SK-N-SH (cell line): ENCODE data around the gene PEAK1. TPM values are rescaled to one million over a fixed set of nuclear protein-coding genes. Genes with fewer than 3 reads are reported as not detected.

Source experiments
- CTCF ChIA-PET: fragments of 300-600, 350-600 bp; formaldehyde crosslinking; extraction: SDS; loops from one replicate; lab custom pipeline; 2021; lab: Yijun Ruan, JAX
- POLR2A ChIA-PET: fragments of 350-600 bp; sonication (Branson Sonifier 250); formaldehyde crosslinking; extraction: SDS; loops from one replicate; lab custom pipeline; 2020; ENCODE audit warnings: antibody characterized with exemption, inconsistent platforms; lab: Yijun Ruan, JAX
- DNase-seq: peaks from one replicate; pipeline ENCODE4 v3.0.0; 2012
- H2AFZ ChIP-seq: fragments of 200-600 bp; sonication (generic); 2 replicates; pipeline ENCODE4 v1.8.1; 2016; ENCODE audit warnings: antibody characterized with exemption, mild to moderate bottlenecking, low read depth
- H3F3A ChIP-seq: fragments of 200-600 bp; sonication (generic); replicated peaks from 2 replicates; pipeline ENCODE3; 2016; ENCODE audit warnings: antibody characterized with exemption, mild to moderate bottlenecking; ENCODE audit not compliant: insufficient read depth
- H3K27ac ChIP-seq, 2 experiments: fragments of 200-500 bp in 1 of 2; fragments of 200-600 bp in 1 of 2; sonication (Bioruptor generic) in 1 of 2; sonication (generic), shearing (Covaris generic) in 1 of 2; 2 replicates each; pipeline versions ENCODE4 v1.5.1 to v1.6.1; 2014 to 2016; ENCODE audit warnings: low read depth in 2 of 2, inconsistent platforms in 1 of 2, low read length in 1 of 2, mild to moderate bottlenecking in 1 of 2, mixed read lengths in 1 of 2
- H3K27me3 ChIP-seq: fragments of 200-600 bp; sonication (generic), shearing (Covaris generic); 2 replicates; pipeline ENCODE4 v1.6.1; 2016; ENCODE audit warnings: mixed run types; ENCODE audit not compliant: insufficient read depth
- H3K36me3 ChIP-seq, 2 experiments: fragments of 200-500 bp in 1 of 2; fragments of 200-600 bp in 1 of 2; sonication (Bioruptor generic) in 1 of 2; sonication (generic) in 1 of 2; replicated peaks in 1 of 2; 2 replicates each; pipeline versions ENCODE3 to v1.5.1; 2014 to 2016; ENCODE audit warnings: low read length in 1 of 2, mild to moderate bottlenecking in 1 of 2; ENCODE audit not compliant: insufficient read depth in 2 of 2, control insufficient read depth in 1 of 2
- H3K4me1 ChIP-seq, 2 experiments: fragments of 200-500 bp in 1 of 2; fragments of 200-600 bp in 1 of 2; sonication (Bioruptor generic) in 1 of 2; sonication (generic), shearing (Covaris generic) in 1 of 2; 2 replicates each; pipeline versions ENCODE4 v1.5.1 to v1.6.1; 2014 to 2016; ENCODE audit warnings: low read depth in 1 of 2, low read length in 1 of 2, mixed run types in 1 of 2; ENCODE audit not compliant: insufficient read depth in 2 of 2, control insufficient read depth in 1 of 2
- H3K4me2 ChIP-seq: fragments of 200-600 bp; sonication (generic), shearing (Covaris generic); 2 replicates; pipeline ENCODE4 v1.6.1; 2017; ENCODE audit warnings: mixed run types
- H3K4me3 ChIP-seq, 2 experiments: fragments of 200-500 bp in 1 of 2; fragments of 200-600 bp in 1 of 2; sonication (Bioruptor generic) in 1 of 2; sonication (generic), shearing (Covaris generic) in 1 of 2; 2 replicates each; pipeline versions ENCODE4 v1.5.1 to v1.8.1; 2014 to 2016; ENCODE audit warnings: low read depth in 2 of 2, inconsistent platforms in 1 of 2, low read length in 1 of 2, mild to moderate bottlenecking in 1 of 2, mixed read lengths in 1 of 2, moderate library complexity in 1 of 2
- H3K79me2 ChIP-seq: fragments of 200-600 bp; sonication (generic); 2 replicates; pipeline ENCODE4 v1.8.1; 2017; ENCODE audit warnings: mild to moderate bottlenecking; ENCODE audit not compliant: insufficient read depth
- H3K9ac ChIP-seq: fragments of 200-600 bp; sonication (generic); 2 replicates; pipeline ENCODE4 v1.6.1; 2017; ENCODE audit warnings: mixed run types
- H3K9me2 ChIP-seq: fragments of 200-600 bp; sonication (generic); 2 replicates; pipeline ENCODE4 v1.6.1; 2017; ENCODE audit warnings: mixed run types
- H3K9me3 ChIP-seq: fragments of 200-600 bp; sonication (generic); 2 replicates; pipeline ENCODE4 v1.6.1; 2017; ENCODE audit warnings: mixed run types, mild to moderate bottlenecking, moderate library complexity
- H4K20me1 ChIP-seq: fragments of 200-600 bp; sonication (generic); 2 replicates; pipeline ENCODE4 v1.6.1; 2017; ENCODE audit warnings: mild to moderate bottlenecking, mixed run types; ENCODE audit not compliant: insufficient read depth
- CTCF ChIP-seq: fragments of 200-600 bp; sonication (generic); IDR thresholded peaks from 2 replicates; pipeline ENCODE4 v1.6.1; 2017; ENCODE audit warnings: antibody characterized with exemption, mild to moderate bottlenecking, moderate library complexity
- EP300 ChIP-seq, 2 experiments: IDR thresholded peaks; 2 replicates each; pipeline versions ENCODE4 v1.4.0 to v1.6.1; 2012; ENCODE audit warnings: borderline replicate concordance in 1 of 2, low read depth in 1 of 2, low read length in 1 of 2
- EZH2phosphoT487 ChIP-seq: fragments of 200-600 bp; sonication (generic); IDR thresholded peaks from 2 replicates; pipeline ENCODE4 v1.6.1; 2017; ENCODE audit warnings: low read depth, mixed run types, mild to moderate bottlenecking, antibody characterized with exemption, moderate library complexity, borderline replicate concordance
- FOSL2 ChIP-seq: IDR thresholded peaks from 2 replicates; pipeline ENCODE4 v1.4.0; 2012; ENCODE audit warnings: low read depth, mild to moderate bottlenecking, moderate library complexity, borderline replicate concordance
- FOXJ3 ChIP-seq: sonication (generic); formaldehyde crosslinking; IDR thresholded peaks from 2 replicates; pipeline ENCODE4 v1.5.1; 2020; ENCODE audit warnings: mild to moderate bottlenecking, missing genetic modification reagents
- FOXM1 ChIP-seq: IDR thresholded peaks from 2 replicates; pipeline ENCODE4 v1.4.0; 2012; ENCODE audit warnings: low read depth, mild to moderate bottlenecking
- GABPA ChIP-seq: IDR thresholded peaks from 2 replicates; pipeline ENCODE4 v1.4.0; 2012; ENCODE audit warnings: low read depth, mild to moderate bottlenecking
- GATA2 ChIP-seq: sonication (generic); formaldehyde crosslinking; IDR thresholded peaks from 2 replicates; pipeline ENCODE4 v1.5.0; 2020; ENCODE audit warnings: mild to moderate bottlenecking, missing genetic modification reagents
- IRF3 ChIP-seq: fragments of 150-350 bp; IDR thresholded peaks from 2 replicates; pipeline ENCODE4 v1.6.1; 2016; ENCODE audit warnings: mild to moderate bottlenecking, low read depth, low read length
- JUND ChIP-seq: IDR thresholded peaks from 2 replicates; pipeline ENCODE4 v1.4.0; 2012
- PBX3 ChIP-seq: IDR thresholded peaks from 2 replicates; pipeline ENCODE4; 2012
- RCOR1 ChIP-seq: fragments of 150-350 bp; IDR thresholded peaks from 2 replicates; pipeline ENCODE4 v1.6.1; 2017; ENCODE audit warnings: antibody characterized with exemption, low read length
- RXRA ChIP-seq: IDR thresholded peaks from 2 replicates; pipeline ENCODE4 v1.4.0; 2012; ENCODE audit warnings: low read depth, mild to moderate bottlenecking, borderline replicate concordance
- TAF1 ChIP-seq: IDR thresholded peaks from 2 replicates; pipeline ENCODE4 v1.6.1; 2012; ENCODE audit warnings: low read depth, mild to moderate bottlenecking, low read length, moderate library complexity, borderline replicate concordance
- TEAD4 ChIP-seq: IDR thresholded peaks from 2 replicates; pipeline ENCODE4 v1.4.0; 2012; ENCODE audit warnings: mild to moderate bottlenecking, borderline replicate concordance; ENCODE audit not compliant: insufficient read depth
- USF1 ChIP-seq: IDR thresholded peaks from 2 replicates; pipeline ENCODE4 v1.4.0; 2012; ENCODE audit warnings: low read depth, borderline replicate concordance
- USF2 ChIP-seq: fragments of 150-350 bp; IDR thresholded peaks from 2 replicates; pipeline ENCODE4 v1.6.1; 2017; ENCODE audit warnings: antibody characterized with exemption, low read length, low read depth, borderline replicate concordance
- YY1 ChIP-seq: IDR thresholded peaks from 2 replicates; pipeline ENCODE4 v1.4.0; 2012; ENCODE audit warnings: low read depth, mild to moderate bottlenecking
- ZBTB33 ChIP-seq: IDR thresholded peaks from 2 replicates; pipeline ENCODE4 v1.4.0; 2012; ENCODE audit warnings: low read depth, borderline replicate concordance
- polyA plus RNA-seq, 3 experiments: library from polyadenylated mRNA; depleted of rRNA; stranded (reverse); fragments of >200 nt; gene quantifications; 2 replicates each; pipeline ENCODE4 v1.2.3, GENCODE V29; 2012

Gene PEAK1
- polyA plus RNA-seq, 1 of the 3 experiments (the other 2 are of a cell fraction): 9.0 TPM

GRCh38 chr15:77457905-77458265 lies 38.0 kb upstream of the PEAK1 start:
- H3K9me3 ChIP-seq: no peaks in the 10 kb centered on the region
- peaks cover 61% of the 10 kb centered on the region for H3F3A ChIP-seq
- no peak for TF ChIP-seq FOSL2
- no peak for TF ChIP-seq RXRA
- TF ChIP-seq EP300 (IDR thresholded peaks at IDR 0.05; ENCODE audit: borderline replicate concordance in 1 of 2, low read depth in 1 of 2, low read length in 1 of 2): 0 out of 4 replicates have a peak, but pooled peaks of 1 of the 2 experiments have one; percentile 22
- TF ChIP-seq TEAD4: peak; percentile 8; the same call in 1 of the 2 replicates
- TF ChIP-seq ZBTB33: no peak
- TF ChIP-seq CTCF: no peak
- TF ChIP-seq PBX3: 0 out of 2 replicates have a peak, but pooled peaks have one; percentile 13
- no peak for TF ChIP-seq GABPA
- TF ChIP-seq TAF1: no peak
- TF ChIP-seq RCOR1: no peak
- TF ChIP-seq FOXM1: no peak
- TF ChIP-seq JUND: peak; percentile 24; the same call in 1 of the 2 replicates
- TF ChIP-seq USF1: no peak
- TF ChIP-seq USF2: no peak
- no peak for TF ChIP-seq FOXJ3
- no peak for TF ChIP-seq GATA2
- TF ChIP-seq EZH2phosphoT487: no peak
- no peak for TF ChIP-seq IRF3
- TF ChIP-seq YY1: no peak
- TF ChIP-seq, all 33 proteins: peak for 4
- Histone ChIP-seq H3K4me3 (no peak overlapping the region), H3K36me3 (peaks cover 19 to 21% of the 10 kb centered on the region in 2 experiments), H3K9me2 (no peaks in the 10 kb centered on the region), H2AFZ (no peak overlapping the region), H4K20me1 (no peaks in the 10 kb centered on the region; the same call in 1 of the 2 replicates), H3K79me2 (peaks cover 28% of the 10 kb centered on the region; the same call in 1 of the 2 replicates), H3K27ac (peak overlapping the region; percentile 76 to 96), H3K27me3 (no peaks in the 10 kb centered on the region), H3K4me1 (peaks cover 16 to 38% of the 10 kb centered on the region in 2 experiments), H3K4me2 (peak overlapping the region; percentile 55; the same call in 1 of the 2 replicates), H3K9ac (peak overlapping the region; percentile 27; the same call in 1 of the 2 replicates)
- no peak for DNase-seq
- POLR2A ChIA-PET: no interaction called here
- CTCF ChIA-PET: interaction anchor here (1.2 to 1.5 kb wide), 2 partner anchors 29 to 86 kb away, joined by 3 to 8 read pairs; no protein-coding TSS in a partner anchor
